ENCODE measurements around the gene CBX3.

- TF ChIP-seq POLR2A (IDR thresholded peaks at IDR 0.05) (no peak), CTCF (IDR thresholded peaks at IDR 0.05) (no peak)
Observed at GRCh38 chr7:26160896-26161295, 40.6 kb upstream of the CBX3 start.
